Loucy (cell line): ENCODE results near the gene SGK1.

ENCODE experiments used
- EZH2phosphoT487 ChIP-seq: fragments of 200-600 bp; IDR thresholded peaks from 2 replicates; pipeline ENCODE4 v1.6.1; 2018; ENCODE audit warnings: antibody characterized with exemption, mild to moderate bottlenecking, moderate library complexity, borderline replicate concordance
- TF ChIP-seq, protein P1 (sequence below): fragments of 200-600 bp; sonication (generic); conservative IDR thresholded peaks from 2 replicates; pipeline ENCODE4 v1.5.1; 2014; ENCODE audit warnings: mild to moderate bottlenecking, antibody characterized with exemption, low read length

DNA sequence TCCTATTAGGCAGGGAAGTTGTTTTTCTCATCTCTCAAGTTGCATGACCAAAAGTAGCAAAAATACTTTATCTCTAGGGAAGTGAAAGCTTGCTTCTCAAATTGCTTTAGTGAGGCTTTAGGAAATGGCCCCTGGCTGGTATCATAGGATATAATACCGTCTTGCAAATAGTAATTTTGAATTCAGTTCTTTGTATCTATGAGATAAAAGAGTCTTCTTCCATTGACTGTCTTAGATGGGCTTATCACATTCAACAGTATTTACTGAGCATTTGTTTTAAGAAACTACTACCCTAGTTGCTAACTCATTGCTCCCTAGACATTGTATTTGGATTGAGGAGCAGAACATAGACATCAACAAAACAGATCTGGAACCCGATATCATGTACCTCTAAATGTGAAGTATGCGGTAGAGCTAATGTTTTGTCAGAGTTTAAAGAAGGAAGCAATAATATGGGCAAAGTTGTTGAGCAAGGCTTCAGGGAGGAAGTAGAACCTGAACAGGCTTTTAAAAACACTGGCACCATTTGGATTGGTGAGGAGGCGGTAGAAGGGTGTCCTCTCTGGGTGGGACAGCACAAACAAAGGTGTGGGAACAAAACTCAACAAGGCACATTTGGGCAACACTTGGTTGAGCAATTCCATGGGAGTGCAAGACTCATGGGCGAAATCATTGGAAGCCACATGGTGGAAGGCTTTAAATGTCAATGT is 101.5 kb downstream of the SGK1 start:
- TF ChIP-seq, protein P1, sequence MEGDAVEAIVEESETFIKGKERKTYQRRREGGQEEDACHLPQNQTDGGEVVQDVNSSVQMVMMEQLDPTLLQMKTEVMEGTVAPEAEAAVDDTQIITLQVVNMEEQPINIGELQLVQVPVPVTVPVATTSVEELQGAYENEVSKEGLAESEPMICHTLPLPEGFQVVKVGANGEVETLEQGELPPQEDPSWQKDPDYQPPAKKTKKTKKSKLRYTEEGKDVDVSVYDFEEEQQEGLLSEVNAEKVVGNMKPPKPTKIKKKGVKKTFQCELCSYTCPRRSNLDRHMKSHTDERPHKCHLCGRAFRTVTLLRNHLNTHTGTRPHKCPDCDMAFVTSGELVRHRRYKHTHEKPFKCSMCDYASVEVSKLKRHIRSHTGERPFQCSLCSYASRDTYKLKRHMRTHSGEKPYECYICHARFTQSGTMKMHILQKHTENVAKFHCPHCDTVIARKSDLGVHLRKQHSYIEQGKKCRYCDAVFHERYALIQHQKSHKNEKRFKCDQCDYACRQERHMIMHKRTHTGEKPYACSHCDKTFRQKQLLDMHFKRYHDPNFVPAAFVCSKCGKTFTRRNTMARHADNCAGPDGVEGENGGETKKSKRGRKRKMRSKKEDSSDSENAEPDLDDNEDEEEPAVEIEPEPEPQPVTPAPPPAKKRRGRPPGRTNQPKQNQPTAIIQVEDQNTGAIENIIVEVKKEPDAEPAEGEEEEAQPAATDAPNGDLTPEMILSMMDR: no peak
- TF ChIP-seq EZH2phosphoT487: no peak
